Spinal cord (tissue), 10 donors: ENCODE results near the gene GREB1L. TPM values are rescaled to one million over a fixed set of nuclear protein-coding genes. Genes with fewer than 3 reads are reported as not detected.
"Not testable (repeated sequence)": the region's sequence is repeated elsewhere in the genome, so short reads cannot be mapped to it uniquely, and the experiment has no call there.

Experiments
- DNase-seq, 6 donors: peaks; one replicate each; pipeline versions ENCODE4 v3.0.0 to v3.0.0-alpha.2; 2013 to 2015; ENCODE audit warnings: low spot score in 6 of 6, low read depth in 4 of 6
- H3K27ac ChIP-seq: one replicate; pipeline ENCODE4 v1.5.1; 2013; ENCODE audit warnings: low read depth, low read length, control low read depth
- H3K27me3 ChIP-seq: one replicate; pipeline ENCODE4 v1.6.1; 2013; ENCODE audit warnings: low read length; ENCODE audit not compliant: control insufficient read depth, insufficient read depth
- H3K36me3 ChIP-seq: one replicate; pipeline ENCODE4 v1.6.1; 2013; ENCODE audit warnings: low read length; ENCODE audit not compliant: control insufficient read depth, insufficient read depth
- H3K4me1 ChIP-seq: one replicate; pipeline ENCODE4 v1.6.1; 2013; ENCODE audit warnings: low read length; ENCODE audit not compliant: control insufficient read depth, insufficient read depth
- H3K4me3 ChIP-seq: one replicate; pipeline ENCODE4 v1.5.1; 2013; ENCODE audit warnings: low read depth, low read length, control low read depth
- H3K9me3 ChIP-seq: one replicate; pipeline ENCODE4 v1.6.1; 2013; ENCODE audit warnings: low read length; ENCODE audit not compliant: control insufficient read depth, insufficient read depth
- WGBS: methylation state at CpG from one replicate; pipeline ENCODE4 v1.1.5; 2013; ENCODE audit warnings: missing lambda C conversion rate; ENCODE audit not compliant: insufficient coverage; 5-methylcytosine and 5-hydroxymethylcytosine counted together
- polyA plus RNA-seq, 2 donors: library from polyadenylated mRNA; unstranded; fragments of 120-200 nt; gene quantifications; one replicate each; pipeline ENCODE4 v1.2.1, GENCODE V29; 2013; ENCODE audit not compliant: insufficient read length in 2 of 2
- total RNA-seq, 2 donors: library from RNA; depleted of rRNA in 1 of 2; stranded (reverse); fragments of 120-200 nt in 1 of 2; fragments of >200 nt in 1 of 2; gene quantifications; one replicate each; pipeline versions ENCODE4 v1.2.3 to v1.2.4, GENCODE V29; 2013 to 2014
- donor health status: healthy.

The GREB1L gene
- total and polyA plus RNA-seq, 4 donors: 4.6 to 13.8 (median 6.5) TPM

DNA sequence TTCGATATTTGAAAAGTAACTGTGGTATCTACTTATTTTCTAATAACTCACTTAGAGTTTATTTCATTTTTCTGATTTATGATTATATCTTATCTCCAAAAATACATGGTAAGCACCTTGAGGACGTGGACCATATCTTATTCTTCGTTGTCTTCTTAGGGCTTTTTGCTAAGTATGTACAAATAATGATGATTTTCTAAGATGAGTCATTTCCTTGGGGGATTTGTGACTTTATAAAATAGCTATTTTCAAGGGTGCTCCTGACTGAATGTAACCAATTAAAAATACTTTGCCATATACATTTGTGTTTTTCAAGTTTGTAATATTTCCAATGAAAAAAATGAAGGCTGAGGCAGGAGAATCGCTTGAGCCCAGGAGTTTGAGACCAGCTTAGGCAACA, 56.3 kb downstream of the GREB1L start:
- 100% methylated on average over 1 of the region's 4 CpGs for WGBS
- Histone ChIP-seq H3K27me3 (no peaks in the 10 kb centered on the region), H3K4me1 (no peaks in the 10 kb centered on the region), H3K36me3 (no peaks in the 10 kb centered on the region), H3K4me3 (no peak overlapping the region), H3K27ac (no peak overlapping the region), H3K9me3 (no peaks in the 10 kb centered on the region)
- no peak for DNase-seq

DNA sequence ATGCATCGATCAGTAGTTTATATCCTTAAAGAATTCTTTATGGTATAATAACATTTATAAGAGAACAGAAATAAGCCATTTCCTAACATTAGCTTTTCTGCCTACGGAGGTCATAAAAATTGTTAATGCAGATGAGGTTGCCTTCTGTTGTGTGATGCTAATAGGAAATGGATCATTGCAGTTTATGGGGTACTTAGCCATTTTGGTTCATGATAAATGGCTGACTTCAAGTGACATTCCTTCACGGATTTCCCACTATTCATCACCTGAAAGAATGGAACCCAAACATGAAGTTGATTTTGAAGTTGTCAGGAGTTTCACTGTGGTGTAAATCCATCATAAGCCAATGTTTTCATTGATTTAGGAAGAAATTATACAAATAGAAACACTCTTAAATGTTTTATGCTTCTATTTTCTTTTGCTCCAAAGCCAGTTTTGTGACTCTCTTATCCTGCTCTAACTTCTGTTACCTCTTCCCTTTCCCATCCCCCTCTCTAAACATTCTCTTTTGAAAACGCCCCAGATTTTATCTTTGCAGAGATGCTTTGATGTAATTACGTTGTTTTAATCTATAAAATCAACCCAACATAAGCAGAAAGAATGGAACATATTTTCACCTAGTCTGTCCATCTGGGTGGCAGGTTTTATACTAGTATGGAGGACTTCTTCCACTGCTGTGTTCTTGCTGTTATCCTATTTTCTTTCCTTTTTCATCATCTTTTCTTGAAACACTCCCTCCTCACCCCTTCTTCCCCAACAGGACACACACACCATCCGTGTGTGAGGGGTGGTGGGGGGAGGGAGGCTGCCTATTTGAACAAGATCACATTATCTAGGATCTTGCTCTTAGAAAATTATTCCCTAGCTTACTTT, 58.2 kb downstream of the GREB1L start:
- WGBS: no CpG with 5 or more reads among the region's 6 CpGs
- DNase-seq: peak in 1 of 6 donors; percentile 39

DNA sequence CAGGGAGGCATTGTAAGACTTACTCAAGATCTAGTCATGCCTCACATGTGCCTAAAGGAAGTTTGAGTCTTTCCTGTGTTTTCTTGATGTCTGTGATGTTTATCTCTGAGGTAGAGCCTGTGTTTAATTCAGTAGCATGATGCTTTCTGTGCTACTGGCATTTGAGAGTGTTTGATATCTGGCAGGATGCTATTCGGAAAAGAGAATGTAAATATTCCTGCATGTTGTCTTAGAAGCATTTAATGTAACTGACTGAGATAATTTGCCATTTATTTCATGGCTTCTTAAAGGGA, 58.8 kb downstream of the GREB1L start:
- Histone ChIP-seq H3K4me1 (no peaks in the 10 kb centered on the region), H3K27ac (no peak overlapping the region), H3K4me3 (no peak overlapping the region), H3K9me3 (no peaks in the 10 kb centered on the region), H3K27me3 (no peaks in the 10 kb centered on the region), H3K36me3 (no peaks in the 10 kb centered on the region)
- WGBS: 50% methylated on average over 1 of the region's 1 CpG
- DNase-seq: no peak

More for the DNA sequence above, 58.2 kb downstream of the GREB1L start:
- Histone ChIP-seq H3K27ac (no peak overlapping the region), H3K4me1 (no peaks in the 10 kb centered on the region), H3K36me3 (no peaks in the 10 kb centered on the region), H3K4me3 (no peak overlapping the region), H3K27me3 (no peaks in the 10 kb centered on the region), H3K9me3 (no peaks in the 10 kb centered on the region)

DNA sequence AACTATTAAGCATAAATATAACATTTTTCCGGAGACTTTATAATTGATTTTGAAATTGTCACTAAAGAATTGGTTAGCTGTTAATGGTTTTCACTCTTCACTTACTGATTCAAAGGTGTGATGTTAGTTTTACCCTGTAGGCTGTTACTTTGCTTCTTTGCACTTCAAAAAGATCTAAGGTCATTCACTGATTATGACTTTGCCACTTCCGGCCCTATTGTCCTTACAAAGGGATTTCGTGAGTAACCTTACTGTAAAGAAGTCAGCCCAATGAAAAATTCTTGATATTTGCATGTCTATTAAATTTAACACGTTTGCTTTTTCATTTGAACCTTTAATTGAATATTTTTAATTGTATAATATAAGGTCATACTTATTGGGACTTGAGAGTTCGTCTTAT, 61.4 kb downstream of the GREB1L start:
- Histone ChIP-seq H3K9me3 (no peaks in the 10 kb centered on the region), H3K4me3 (no peak overlapping the region), H3K4me1 (no peaks in the 10 kb centered on the region), H3K27me3 (no peaks in the 10 kb centered on the region), H3K36me3 (no peaks in the 10 kb centered on the region), H3K27ac (no peak overlapping the region)
- WGBS: no CpG with 5 or more reads among the region's 5 CpGs
- DNase-seq: no peak

DNA sequence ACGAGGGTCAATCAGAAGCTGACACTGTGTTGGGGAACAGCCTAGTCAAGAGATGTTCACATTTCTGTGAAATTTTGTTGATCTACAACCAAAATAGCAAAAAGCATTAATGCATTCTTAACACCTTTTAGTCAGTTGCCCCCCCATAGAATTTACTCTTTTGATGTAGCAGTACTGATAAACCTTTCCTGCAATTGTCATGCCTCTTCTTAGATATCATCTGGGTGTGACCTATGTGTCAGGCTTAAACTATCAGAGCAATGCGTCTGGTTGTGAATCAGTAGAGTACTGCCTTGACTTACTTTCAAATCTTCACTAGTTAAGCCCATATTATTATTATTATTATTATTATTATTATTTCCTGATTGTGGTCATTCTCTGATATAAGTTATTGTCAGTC, 61.9 kb downstream of the GREB1L start:
- no peaks in the 10 kb centered on the region for H3K9me3 ChIP-seq
- no peak overlapping the region for H3K27ac ChIP-seq
- H3K4me3 ChIP-seq: no peak overlapping the region
- WGBS: no CpG with 5 or more reads among the region's 2 CpGs
- no peak for DNase-seq
- H3K36me3 ChIP-seq: no peaks in the 10 kb centered on the region
- no peaks in the 10 kb centered on the region for H3K27me3 ChIP-seq
- no peaks in the 10 kb centered on the region for H3K4me1 ChIP-seq

DNA sequence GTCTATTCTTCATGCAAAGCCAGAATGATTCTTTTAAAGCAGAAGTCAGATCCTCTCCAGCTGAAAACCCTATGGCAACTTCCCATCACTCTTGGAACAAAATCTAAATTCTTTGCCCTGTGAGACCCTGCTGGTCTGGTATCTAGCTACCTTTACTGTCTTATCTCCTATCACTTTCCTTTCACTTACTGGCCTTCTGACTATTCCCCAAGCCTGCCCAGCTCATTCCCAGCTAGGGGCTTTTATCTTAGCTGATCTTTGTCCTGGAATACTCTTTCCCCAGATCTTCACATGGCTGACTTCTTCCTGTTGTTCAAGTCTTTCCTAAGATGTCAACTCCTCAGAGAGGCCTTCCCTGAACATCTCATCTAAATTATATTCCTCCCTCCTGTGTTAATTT, 63.6 kb downstream of the GREB1L start:
- Histone ChIP-seq H3K27me3 (no peaks in the 10 kb centered on the region), H3K4me3 (no peak overlapping the region), H3K27ac (no peak overlapping the region), H3K4me1 (no peaks in the 10 kb centered on the region), H3K36me3 (no peaks in the 10 kb centered on the region), H3K9me3 (no peaks in the 10 kb centered on the region)
- no peak for DNase-seq

DNA sequence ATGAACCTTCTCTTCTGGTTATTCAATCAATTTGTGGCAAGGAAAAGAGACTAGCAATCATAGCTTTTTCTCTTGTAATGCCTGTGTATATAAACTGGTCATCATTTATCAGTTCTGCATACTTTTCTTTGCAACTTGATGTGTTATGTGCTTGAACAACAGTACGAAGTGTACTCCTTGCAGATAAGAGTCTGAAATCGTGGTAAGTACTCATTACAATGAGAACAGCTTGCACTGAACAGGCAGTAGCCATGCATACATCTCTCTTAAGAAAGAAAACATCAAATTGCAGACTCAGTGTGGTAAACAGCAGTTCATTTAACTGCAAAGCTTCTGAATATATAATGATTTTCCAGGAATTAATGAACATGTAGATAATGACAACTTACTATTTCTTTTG, 64.3 kb downstream of the GREB1L start:
- H3K27me3 ChIP-seq: no peaks in the 10 kb centered on the region
- DNase-seq: no peak
- H3K4me1 ChIP-seq: no peaks in the 10 kb centered on the region
- H3K36me3 ChIP-seq: no peaks in the 10 kb centered on the region
- no CpG with 5 or more reads among the region's 2 CpGs for WGBS
- H3K27ac ChIP-seq: no peak overlapping the region
- no peaks in the 10 kb centered on the region for H3K9me3 ChIP-seq
- no peak overlapping the region for H3K4me3 ChIP-seq

DNA sequence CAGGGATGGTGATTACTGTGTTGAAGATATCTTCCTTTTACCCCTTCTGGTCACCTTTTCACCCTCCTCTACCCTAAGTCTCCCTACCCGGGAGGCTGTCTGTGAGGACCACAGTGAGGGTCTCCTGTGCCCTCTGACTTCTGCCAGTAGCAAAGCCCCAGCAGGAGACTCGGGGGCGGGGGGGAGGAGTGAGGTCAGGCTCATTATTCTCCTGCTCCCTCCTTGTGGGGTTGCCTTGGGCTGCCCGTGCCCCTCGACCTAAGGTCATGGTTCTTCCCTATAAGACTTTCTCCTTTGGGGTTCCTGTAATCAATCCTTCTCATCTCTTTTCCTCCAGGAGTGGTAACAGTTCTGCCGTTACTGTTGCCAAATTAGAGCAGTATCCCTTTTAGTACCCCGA, 65.5 kb downstream of the GREB1L start:
- no peak for DNase-seq
- no peaks in the 10 kb centered on the region for H3K36me3 ChIP-seq

DNA sequence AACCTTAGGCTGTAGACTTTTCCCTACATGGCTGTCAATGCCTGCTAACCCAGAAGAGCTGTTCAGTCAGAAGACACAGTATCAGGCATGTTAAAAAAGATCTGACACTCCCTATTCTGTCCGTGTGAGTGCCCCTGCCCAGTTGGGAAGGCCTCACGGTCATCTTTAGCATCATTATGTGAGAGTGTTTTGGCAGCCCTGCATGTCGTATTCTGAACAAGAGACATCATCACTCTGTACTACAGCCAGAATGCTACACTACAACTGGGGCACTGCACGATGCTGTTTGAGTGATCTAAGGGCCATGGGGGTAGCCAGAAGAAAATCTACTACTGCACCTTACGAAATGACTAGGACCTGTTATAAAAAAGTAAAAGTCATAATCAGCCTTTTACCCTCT, 67.2 kb downstream of the GREB1L start:
- Histone ChIP-seq H3K4me3 (no peak overlapping the region), H3K36me3 (no peaks in the 10 kb centered on the region), H3K27me3 (no peaks in the 10 kb centered on the region), H3K4me1 (no peaks in the 10 kb centered on the region), H3K9me3 (no peaks in the 10 kb centered on the region), H3K27ac (no peak overlapping the region)
- WGBS: 83% methylated on average over 2 of the region's 5 CpGs
- no peak for DNase-seq

More for the DNA sequence above, 65.5 kb downstream of the GREB1L start:
- Histone ChIP-seq H3K27me3 (no peaks in the 10 kb centered on the region), H3K9me3 (no peaks in the 10 kb centered on the region), H3K4me3 (no peak overlapping the region), H3K27ac (no peak overlapping the region), H3K4me1 (no peaks in the 10 kb centered on the region)
- 47% methylated on average over 4 of the region's 7 CpGs for WGBS

DNA sequence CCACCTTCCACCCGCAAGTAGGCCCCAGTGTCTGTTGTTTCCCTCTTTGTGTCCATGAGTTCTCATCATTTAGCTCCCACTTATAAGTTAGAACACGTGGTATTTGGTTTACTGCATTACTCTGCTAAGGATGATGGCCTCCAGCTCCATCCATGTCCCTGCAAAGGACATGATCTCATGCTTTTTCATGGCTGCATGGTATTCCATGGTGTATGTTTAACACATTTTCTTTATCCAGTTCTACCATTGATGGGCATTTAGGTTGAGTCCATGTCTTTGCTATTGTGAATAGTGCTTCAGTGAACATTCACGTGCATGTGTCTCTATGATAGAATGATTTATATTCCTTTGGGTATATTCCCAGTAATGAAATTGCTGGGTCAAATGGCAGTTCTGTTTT, 69.9 kb downstream of the GREB1L start:
- H3K9me3 ChIP-seq, H3K4me1 ChIP-seq, H3K4me3 ChIP-seq, H3K36me3 ChIP-seq, H3K27ac ChIP-seq, H3K27me3 ChIP-seq, DNase-seq: not testable (repeated sequence)
- 95% methylated on average over 2 of the region's 3 CpGs for WGBS
